Measurements from ENCODE around the gene SYT9.

Gene SYT9

DNA sequence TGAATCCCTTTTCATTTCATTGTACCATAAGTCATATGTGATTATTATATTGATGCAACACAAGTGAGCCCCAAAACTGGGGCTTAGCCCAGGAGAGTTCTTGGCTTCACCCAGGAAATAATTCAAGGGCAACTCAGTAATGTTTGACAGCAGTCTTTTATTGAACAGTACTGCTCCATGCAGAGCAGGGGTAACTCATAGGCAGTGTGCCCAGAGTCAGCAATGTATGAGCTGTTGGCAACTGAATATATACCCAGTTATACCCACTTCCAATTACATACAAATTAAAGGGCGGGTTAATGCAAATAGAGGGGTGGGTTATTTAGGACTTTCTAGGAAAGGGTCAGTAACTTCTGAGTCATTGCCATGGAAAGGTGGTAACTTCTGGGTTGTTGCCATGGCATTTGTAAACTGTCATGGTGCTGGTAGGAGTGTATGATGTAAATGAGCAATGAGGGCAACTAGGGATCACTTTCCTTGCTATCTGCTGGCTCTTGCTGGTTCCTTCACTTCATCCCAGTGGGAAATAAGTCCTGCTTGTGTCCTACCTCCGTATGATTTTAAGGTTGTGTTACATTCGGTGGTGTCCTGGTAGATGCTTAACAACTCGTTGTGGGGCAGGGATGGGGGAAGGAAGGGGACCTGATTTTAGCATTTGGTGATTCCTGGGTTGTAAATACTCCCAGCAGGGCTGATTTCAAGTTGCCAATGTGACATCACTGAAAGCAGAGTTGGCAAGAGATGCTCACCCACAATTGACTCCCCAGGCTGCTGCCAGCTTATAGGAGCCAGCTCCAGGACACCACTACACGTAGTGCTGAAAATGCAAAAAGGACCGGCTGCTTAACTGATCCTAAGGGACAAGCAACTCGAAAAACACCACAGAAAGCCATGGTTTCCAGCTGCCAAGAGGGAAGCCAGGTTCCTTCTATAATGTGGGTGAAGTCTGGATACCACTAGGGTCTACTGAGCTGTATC, 70.1 kb downstream of the SYT9 start:
- no peak for TF ChIP-seq TCF12 (IDR thresholded peaks at IDR 0.05; ENCODE audit: low read depth)
- no peak for TF ChIP-seq EP300 (IDR thresholded peaks at IDR 0.05; ENCODE audit: borderline replicate concordance)
- TF ChIP-seq, protein P1, sequence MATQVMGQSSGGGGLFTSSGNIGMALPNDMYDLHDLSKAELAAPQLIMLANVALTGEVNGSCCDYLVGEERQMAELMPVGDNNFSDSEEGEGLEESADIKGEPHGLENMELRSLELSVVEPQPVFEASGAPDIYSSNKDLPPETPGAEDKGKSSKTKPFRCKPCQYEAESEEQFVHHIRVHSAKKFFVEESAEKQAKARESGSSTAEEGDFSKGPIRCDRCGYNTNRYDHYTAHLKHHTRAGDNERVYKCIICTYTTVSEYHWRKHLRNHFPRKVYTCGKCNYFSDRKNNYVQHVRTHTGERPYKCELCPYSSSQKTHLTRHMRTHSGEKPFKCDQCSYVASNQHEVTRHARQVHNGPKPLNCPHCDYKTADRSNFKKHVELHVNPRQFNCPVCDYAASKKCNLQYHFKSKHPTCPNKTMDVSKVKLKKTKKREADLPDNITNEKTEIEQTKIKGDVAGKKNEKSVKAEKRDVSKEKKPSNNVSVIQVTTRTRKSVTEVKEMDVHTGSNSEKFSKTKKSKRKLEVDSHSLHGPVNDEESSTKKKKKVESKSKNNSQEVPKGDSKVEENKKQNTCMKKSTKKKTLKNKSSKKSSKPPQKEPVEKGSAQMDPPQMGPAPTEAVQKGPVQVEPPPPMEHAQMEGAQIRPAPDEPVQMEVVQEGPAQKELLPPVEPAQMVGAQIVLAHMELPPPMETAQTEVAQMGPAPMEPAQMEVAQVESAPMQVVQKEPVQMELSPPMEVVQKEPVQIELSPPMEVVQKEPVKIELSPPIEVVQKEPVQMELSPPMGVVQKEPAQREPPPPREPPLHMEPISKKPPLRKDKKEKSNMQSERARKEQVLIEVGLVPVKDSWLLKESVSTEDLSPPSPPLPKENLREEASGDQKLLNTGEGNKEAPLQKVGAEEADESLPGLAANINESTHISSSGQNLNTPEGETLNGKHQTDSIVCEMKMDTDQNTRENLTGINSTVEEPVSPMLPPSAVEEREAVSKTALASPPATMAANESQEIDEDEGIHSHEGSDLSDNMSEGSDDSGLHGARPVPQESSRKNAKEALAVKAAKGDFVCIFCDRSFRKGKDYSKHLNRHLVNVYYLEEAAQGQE (IDR thresholded peaks at IDR 0.05; ENCODE audit: low read depth): no peak
- TF ChIP-seq CREB1 (IDR thresholded peaks at IDR 0.05; ENCODE audit: low read depth): no peak
- no peak for TF ChIP-seq NFIC (IDR thresholded peaks at IDR 0.05)
- TF ChIP-seq, protein P2, sequence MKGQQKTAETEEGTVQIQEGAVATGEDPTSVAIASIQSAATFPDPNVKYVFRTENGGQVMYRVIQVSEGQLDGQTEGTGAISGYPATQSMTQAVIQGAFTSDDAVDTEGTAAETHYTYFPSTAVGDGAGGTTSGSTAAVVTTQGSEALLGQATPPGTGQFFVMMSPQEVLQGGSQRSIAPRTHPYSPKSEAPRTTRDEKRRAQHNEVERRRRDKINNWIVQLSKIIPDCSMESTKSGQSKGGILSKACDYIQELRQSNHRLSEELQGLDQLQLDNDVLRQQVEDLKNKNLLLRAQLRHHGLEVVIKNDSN (IDR thresholded peaks at IDR 0.05): no peak
- TF ChIP-seq TEAD4 (IDR thresholded peaks at IDR 0.05): no peak
- no peak for TF ChIP-seq FOXM1 (IDR thresholded peaks at IDR 0.05; ENCODE audit: borderline replicate concordance, low read depth)
- no peak for TF ChIP-seq EGR1 (IDR thresholded peaks at IDR 0.05)
- TF ChIP-seq ZBTB7A (IDR thresholded peaks at IDR 0.05; ENCODE audit: low read depth): no peak

DNA sequence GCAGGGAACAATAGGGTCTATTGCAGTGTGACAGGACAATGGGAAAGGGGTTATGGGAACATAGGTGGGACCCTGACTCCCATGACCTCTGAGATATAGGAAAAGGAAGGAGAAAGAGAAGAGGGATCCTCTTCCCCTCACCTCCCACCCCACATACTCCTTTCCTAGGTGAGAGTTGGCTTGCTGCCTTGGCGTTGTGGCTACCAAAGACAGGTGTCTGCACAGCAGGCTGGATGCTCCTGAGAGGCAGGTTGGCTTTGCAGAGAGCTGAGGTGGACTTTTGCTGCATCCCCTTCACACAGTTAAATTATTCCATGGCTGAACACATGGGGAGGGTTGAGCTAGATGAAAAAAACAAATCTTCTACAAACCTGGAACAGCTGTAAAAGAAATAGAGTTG, 80.7 kb downstream of the SYT9 start:
- TF ChIP-seq FOXM1 (IDR thresholded peaks at IDR 0.05; ENCODE audit: borderline replicate concordance, low read depth) (no peak), RAD21 (IDR thresholded peaks at IDR 0.05; ENCODE audit: low read depth) (no peak), TEAD4 (IDR thresholded peaks at IDR 0.05) (no peak), TAF1 (IDR thresholded peaks at IDR 0.05; ENCODE audit: low read depth) (no peak), NFIC (IDR thresholded peaks at IDR 0.05) (no peak), EGR1 (IDR thresholded peaks at IDR 0.05) (no peak), ZBTB7A (IDR thresholded peaks at IDR 0.05; ENCODE audit: low read depth) (no peak), EP300 (IDR thresholded peaks at IDR 0.05; ENCODE audit: borderline replicate concordance) (no peak), CEBPB (IDR thresholded peaks at IDR 0.05) (no peak), YY1 (IDR thresholded peaks at IDR 0.05; ENCODE audit: low read depth) (no peak), TCF12 (IDR thresholded peaks at IDR 0.05; ENCODE audit: low read depth) (no peak), CREB1 (IDR thresholded peaks at IDR 0.05; ENCODE audit: low read depth) (no peak)
- TF ChIP-seq, protein P1 (IDR thresholded peaks at IDR 0.05; ENCODE audit: low read depth): no peak
- TF ChIP-seq, protein P2 (IDR thresholded peaks at IDR 0.05): no peak
- TF ChIP-seq, protein P3, sequence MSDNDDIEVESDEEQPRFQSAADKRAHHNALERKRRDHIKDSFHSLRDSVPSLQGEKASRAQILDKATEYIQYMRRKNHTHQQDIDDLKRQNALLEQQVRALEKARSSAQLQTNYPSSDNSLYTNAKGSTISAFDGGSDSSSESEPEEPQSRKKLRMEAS (IDR thresholded peaks at IDR 0.05): no peak

DNA sequence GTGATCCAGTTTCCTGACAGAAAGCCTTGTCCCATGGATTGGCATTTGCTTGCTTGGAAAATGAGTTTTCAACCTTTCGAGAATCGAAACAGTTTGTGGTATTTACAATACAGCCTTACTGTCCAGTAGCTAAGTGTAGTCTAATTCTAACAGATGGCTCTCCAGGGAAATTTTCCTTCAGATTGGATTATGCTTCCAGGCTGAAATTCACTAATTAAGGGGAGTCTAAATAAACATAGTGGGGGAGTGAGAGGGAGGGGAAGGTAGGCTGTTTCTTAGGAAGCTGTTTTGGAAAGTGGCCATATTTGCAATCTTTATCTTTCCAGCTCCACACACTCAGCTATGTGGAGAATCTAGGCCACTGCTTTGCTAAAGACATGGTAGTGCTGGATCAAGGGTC, 81.3 kb downstream of the SYT9 start:
- TF ChIP-seq NFIC (IDR thresholded peaks at IDR 0.05) (no peak), YY1 (IDR thresholded peaks at IDR 0.05; ENCODE audit: low read depth) (no peak), EGR1 (IDR thresholded peaks at IDR 0.05) (no peak)
- TF ChIP-seq, protein P3 (IDR thresholded peaks at IDR 0.05): no peak
- TF ChIP-seq, protein P2 (IDR thresholded peaks at IDR 0.05): no peak

DNA sequence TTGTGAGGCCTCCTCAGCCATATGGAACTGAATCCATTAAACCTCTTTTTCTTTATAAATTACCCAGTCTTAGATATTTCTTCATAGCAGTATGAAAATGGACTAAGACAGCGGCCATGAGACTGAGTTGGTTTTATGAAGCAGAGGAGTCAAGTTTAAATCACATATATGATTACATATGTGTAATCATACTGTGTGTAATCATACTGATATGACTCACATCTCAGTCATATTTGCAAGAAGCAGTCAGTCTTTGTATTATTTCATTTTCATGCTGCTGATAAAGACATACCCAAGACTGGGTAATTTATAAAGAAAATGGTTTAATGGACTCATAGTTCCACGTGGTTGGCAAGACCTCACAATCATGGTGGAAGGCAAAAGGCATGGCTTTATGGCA, 89.8 kb downstream of the SYT9 start:
- TF ChIP-seq TEAD4 (IDR thresholded peaks at IDR 0.05) (no peak), CEBPB (IDR thresholded peaks at IDR 0.05) (no peak), RAD21 (IDR thresholded peaks at IDR 0.05; ENCODE audit: low read depth) (no peak), EP300 (IDR thresholded peaks at IDR 0.05; ENCODE audit: borderline replicate concordance) (no peak), ZBTB7A (IDR thresholded peaks at IDR 0.05; ENCODE audit: low read depth) (no peak)
- TF ChIP-seq, protein P3 (IDR thresholded peaks at IDR 0.05): no peak
- TF ChIP-seq, protein P2 (IDR thresholded peaks at IDR 0.05): no peak
